GM19467 (cell line): ENCODE data around the gene PCBP4.
"Not testable (repeated sequence)": the region's sequence is repeated elsewhere in the genome, so short reads cannot be mapped to it uniquely, and the experiment has no call there.

ENCODE experiments used
- ATAC-seq: cut with Tn5 transposase; IDR thresholded peaks from one replicate; pipeline ENCODE4 v1.9.1; 2021; ENCODE audit warnings: mild to moderate bottlenecking, moderate library complexity; ENCODE audit not compliant: unreplicated experiment

PCBP4 gene

DNA sequence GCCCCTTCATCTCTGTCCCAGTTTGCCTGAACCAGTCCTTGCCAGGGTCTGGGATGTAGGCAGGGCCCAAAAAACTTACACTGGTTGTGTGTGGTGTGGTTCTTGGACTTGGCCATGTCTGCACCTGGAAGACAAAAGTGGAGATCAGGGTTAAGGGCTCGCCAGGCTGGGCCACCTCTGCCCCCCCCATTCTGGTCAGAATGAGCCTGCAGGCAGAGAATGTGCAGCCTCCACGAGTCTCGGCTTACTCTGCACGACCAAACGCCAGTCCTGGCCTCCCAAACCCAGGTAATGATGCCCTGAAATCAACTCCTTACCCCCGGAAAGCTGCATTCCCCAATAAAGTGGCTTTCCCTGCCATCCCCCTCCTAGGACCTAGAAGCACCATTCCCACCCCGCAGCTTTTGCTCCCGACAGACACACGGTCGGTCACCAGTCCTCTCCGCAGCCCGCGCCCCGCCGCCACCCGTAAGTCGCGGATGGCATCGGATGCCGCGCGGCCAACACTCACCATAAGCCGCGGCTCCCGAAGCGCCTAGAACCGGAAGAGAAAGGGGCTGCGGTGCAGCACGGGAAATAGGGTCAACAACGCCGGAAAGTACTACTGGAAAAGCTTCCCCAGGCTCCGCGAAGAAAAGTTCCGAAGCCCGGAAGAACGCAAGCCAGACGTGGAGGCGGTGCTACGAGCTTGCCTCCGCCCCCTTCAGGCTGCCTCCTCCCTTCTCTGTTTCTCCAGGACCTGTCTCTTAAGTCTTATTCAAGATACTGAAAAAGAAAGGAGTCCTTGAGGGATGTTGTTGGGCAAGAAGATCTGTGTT lies 28.3 kb upstream of the PCBP4 start, which contains the start of gene RPL29:
Gene RPL29, minus strand, starts transcription at position 550 of the 818 bp plus-strand sequence. Its CDS starts 434 bp downstream, at position 116.
- peak; percentile 79 for ATAC-seq

DNA sequence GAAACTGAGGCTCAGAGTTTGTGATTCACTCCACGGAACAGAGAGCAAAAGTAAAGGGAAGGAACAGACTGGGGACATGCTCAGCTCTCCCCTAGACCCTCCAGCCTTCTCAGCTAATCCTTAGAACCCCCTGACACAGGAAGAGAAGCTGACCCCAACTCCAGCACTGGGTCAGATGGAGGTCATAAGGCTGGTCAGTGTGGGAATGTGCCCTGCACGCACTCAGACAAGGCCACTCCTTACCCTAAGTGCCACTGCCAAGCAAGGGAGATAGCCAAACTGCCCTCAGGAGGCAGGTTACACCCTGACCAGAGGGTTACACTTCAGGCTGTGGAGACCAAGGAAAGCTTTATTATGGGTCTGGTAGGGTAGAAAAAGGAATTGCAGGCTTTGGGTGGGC lies 27.3 kb upstream of the PCBP4 start:
- no peak for ATAC-seq

DNA sequence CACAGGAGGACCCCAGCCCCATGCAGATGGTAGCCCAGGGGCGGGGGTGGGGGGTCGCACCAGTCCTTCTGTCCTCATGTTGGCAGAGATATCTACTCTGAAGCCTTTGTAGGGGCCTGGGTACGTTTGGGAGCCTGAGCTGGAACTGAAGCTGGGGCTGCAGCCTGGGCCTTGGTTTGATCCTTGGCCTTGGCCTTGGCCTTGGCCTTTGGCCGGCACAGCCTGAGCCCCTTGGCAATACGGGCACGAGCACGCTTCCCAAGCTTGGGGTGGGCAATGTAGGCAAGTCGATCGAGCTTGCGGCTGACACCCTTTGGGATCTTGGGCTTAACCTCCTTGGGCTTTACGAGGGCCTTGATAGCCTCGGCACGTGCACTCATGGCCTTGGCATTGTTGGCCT lies 26.4 kb upstream of the PCBP4 start:
- not testable (repeated sequence) for ATAC-seq

DNA sequence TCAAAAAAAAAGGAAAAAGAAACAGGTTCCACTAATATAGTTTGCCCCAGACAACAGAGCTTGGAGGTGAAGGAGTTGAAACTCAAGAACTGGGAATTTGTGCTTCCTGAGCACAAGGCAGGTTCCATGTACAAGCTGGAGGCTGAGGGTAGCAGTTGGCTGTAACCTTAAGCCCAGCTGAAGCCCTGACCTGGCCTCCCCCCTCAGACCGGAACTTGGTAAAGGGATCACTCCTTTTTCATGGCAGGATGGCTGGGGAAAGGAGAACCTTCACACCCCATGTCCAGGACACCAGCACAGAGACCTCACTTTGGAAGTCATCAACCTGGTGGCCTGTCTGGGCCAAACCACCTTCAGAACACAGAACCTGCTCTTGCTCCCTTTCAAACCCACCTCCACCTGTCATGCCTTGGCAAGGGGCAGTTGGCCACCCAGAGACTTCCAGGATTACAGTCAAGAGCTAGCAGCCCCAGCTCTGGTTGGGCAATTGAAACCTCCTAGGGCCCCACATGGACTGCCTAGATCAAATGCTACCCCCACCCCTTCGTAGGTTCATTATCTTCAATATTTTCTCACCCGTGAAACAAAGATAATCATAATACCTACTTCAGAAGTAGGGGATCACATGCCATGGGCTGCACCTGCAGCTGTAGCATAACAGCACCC lies 24.9 kb upstream of the PCBP4 start:
- no peak for ATAC-seq

DNA sequence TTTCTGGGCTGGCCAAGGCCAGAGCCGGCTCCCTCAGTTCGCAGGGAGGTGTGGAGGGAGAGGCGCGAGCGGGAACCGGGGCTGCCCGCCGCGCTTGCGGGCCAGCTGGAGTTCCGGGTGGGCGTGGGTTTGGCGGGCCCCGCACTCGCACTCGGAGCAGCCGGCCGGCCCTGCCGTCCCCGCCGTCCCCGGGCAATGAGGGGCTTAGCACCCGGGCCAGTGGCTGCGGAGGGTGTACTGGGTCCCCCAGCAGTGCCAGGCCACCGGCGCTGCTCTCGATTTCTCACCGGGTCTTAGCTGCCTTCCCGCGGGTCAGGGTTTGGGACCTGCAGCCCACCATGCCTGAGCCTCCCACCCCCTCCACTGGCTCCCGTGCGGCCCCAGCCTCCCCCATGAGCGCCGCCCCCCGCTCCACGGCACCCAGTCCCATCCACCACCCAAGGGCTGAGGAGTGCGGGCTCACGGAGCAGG lies 23.3 kb upstream of the PCBP4 start:
- not testable (repeated sequence) for ATAC-seq

DNA sequence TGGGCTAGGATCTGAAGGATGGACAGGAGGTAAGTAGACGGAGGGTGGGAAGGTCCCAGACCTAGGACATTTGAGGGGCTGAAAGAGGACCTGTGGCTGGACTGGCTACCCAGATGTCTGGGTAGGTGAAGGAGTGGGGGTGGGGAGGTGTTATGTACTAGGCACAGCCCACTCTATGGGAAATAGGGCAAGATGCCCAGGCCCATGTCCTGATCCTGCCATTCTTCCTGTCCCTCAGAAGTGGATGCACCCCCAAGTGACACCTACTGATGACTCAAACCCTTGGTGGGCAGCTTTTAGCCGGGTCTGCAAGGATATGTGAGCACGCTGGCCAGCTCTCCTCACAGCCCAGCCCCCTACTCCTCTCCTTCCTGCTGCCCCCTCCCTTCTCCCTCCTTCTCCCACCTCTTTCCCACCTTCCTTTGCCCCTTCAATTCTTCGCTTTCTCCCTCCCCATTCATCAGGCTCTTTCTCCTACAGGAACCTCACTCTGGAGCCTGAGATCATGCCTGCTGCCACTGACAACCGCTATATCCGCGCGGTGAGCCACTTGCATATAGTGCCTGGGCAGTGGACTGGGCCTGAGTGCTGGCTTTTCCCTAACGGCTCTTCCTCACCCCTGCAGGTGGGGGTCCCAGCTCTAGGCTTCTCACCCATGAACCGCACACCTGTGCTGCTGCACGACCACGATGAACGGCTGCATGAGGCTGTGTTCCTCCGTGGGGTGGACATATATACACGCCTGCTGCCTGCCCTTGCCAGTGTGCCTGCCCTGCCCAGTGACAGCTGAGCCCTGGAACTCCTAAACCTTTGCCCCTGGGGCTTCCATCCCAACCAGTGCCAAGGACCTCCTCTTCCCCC lies 21.3 kb upstream of the PCBP4 start:
- ATAC-seq, result no peak

DNA sequence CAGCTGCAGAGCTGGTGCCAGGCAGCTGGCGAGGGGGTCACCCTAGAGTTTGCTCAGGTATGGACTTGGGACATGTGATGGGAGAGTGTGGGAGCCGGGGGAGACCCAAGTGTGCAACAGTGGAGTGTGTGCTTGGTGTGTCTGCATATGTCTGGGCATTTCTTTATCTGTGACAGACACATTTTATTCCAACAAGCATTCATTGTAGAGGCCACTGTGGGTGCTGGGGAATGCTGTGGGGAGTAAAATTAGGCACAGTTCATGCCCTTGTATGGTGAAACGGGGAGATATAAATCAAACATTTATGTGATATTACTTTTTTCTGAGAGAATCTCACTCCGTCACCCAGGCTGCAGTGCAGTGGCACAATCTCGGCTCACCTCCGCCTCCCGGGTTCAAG lies 20.3 kb upstream of the PCBP4 start:
- ATAC-seq, result no peak

DNA sequence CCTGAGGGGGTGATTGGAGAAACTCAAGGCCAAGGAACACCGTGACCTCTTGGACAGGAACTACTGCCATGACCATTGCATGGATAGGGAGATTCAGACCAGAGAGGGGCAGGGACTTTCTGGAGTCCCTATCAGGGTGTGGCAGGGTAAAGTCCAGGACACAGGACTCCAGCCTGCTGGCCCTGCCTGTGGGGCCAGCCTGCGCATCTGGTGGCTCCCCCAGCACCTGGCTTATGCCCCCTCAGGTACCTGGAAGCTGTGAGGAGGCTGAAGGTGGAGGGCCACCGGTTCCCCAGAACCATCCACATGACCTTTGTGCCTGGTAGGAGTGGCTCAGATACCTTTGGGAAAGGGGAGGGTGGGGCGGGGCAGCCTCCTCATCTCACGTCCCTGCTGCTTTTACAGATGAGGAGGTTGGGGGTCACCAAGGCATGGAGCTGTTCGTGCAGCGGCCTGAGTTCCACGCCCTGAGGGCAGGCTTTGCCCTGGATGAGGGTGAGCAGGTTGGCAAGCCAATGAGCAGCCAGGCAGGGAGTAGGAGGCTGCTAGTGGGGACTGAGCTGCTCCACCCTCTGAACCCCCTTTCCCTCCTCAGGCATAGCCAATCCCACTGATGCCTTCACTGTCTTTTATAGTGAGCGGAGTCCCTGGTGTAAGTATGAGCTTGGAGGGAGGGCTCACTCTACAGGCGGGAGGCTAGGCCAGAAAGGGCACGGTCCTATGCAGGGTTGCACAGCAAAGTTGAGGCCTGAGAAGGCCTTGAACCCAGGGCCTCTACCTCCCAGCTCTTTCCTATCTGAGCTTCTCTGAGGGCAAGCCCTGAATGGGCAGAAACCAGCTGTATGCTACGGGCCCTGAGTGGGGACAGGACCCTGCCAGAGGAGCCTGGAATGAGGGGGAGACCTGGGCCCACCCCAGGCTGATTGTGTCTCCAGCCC lies 19.0 kb upstream of the PCBP4 start:
- no peak for ATAC-seq

DNA sequence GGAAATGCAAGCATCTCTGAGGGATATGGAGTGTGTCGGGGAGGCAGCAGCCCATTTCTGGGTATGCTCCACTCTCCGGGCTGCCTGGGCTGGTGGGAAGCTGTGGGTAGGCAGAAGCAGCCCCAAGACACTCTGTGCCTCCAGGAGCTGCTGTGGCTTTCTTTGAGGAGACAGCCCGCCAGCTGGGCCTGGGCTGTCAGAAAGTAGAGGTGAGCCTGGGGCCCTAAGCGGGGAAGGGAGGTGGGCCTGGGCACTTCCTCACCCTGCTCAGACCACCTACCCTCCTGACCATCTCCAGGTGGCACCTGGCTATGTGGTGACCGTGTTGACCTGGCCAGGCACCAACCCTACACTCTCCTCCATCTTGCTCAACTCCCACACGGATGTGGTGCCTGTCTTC lies 17.8 kb upstream of the PCBP4 start:
- no peak for ATAC-seq

DNA sequence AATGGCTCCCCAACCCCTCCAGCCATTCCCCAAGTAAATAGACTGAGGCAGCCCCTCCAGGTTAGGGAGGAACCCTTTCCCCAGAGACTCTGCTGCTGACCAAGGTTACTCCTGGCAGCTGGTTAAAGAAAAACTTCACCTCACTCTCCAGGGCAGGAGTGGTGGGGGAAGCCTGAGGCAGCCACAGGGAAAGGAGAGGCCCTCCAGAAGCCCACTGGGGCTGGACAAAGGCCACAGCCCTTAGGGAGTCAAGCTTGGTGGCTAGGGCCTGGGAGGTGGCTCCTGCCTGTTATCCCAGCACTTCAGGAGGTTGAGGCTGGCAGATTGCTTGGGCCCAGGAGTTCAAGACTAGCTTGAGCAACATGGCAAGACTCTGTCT lies 17.0 kb upstream of the PCBP4 start:
- ATAC-seq, result no peak

DNA sequence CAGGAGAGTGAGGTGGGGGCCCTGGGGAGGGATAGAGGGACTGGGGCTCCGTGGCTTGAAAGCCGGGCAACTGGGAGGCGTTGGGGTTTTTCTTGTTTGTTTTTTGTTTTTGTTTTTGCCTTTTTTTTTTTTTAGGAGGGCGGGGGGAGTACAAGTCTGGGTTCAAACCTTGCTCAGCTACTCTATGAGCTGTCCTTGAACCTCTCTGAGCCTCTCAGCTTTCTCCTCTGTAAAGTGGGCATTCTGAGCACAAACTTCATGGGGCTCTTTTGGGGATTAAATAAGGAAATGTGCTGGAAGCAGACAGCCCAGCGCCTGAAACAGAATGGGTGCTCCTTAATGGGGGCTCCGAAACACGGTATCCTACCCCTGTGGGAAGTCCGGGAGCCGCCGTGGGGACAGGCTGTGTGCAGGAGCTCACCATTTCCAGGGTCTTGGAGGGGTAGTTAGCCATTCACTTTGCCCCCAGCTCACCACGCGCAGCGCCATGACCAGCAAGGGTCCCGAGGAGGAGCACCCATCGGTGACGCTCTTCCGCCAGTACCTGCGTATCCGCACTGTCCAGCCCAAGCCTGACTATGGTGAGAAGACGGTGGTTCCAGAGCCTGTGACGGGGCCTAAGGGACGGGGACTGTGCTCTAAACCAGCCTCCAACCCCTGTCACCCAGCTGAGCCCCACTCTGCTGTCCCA lies 16.5 kb upstream of the PCBP4 start:
- ATAC-seq, result no peak

DNA sequence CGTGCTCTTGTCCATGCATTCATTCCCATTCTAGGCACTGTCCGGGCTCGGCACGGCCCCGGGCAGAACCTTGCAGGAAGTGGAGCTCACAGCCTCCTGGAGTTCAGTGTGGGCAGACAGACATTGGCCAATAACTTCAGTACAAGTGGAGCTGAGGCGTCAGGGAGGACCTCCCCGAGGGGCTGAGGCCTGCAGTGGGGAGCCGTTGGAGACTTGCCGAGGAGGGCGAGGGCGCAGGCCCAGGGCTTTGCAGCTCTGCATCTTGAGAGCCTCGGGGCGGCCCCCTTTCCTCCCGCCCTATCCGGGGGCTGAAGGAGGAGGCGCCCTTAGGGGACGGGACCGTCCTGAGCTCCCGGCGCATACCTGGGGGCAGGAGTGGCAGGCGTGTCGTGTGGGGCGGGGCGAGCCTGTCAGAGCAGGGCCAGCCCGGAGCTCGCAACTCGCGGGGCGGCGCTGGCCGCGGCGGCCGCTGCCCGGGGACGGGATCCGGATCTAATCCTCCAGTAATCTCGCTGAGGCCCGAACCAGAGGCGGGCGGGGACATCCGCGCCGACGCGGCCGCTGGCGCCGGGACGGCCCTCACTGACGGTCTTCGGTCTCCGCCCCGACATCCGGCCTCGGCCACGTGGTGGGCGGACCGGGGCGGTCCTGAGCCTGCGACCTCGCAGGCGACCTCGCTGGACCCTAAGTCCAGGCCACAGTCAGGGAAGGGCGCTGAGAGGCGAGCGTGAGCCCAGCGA lies 15.8 kb upstream of the PCBP4 start, which contains the start of gene ACY1:
Gene ACY1, plus strand, starts transcription at position 698 of the 740 bp plus-strand sequence. CDS start 530 bp downstream, outside the sequence.
- peak; percentile 64 for ATAC-seq

DNA sequence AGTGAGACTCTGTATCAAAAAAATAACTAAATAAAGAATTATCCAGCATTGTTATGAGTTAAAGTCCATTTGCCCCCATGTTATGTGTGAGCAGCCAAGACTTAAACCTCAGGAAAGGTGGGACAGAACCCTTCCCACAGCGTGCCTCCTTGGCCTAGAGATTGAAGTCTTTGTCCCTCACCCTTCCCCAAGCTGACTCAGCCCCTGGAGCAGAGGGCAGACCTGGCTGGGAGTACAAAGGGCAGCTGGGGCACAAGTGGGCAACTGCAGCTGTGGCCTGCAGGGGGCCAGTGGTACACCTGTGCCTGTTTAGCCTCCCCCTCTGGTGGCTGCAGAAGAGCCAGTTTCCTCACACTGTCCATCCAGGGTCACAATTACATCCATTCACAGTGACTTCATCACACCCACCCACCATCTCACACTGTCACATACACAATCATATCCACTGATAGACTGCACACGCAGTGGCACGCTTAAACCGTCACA lies 15.1 kb upstream of the PCBP4 start:
- peak; percentile 46 for ATAC-seq

DNA sequence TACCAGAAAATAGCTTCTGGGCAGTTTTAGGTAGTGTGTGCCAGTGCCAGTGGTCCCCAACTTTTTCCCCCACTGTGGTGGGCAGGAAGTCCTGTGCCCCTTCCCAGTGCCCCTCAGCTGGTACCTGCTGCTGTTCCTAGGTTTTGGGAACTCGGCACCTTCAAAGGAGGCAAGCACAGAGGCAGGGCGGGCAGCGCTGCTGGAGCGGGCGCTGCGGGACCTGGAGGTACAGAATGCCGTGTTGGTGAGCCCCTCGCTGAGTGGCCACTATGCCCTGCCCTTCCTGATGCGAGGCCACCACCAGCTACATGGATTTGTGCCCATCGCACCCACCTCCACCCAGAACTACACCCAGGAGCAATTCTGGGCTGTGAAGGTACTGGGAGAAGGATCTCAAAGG lies 13.0 kb upstream of the PCBP4 start:
- no peak for ATAC-seq

DNA sequence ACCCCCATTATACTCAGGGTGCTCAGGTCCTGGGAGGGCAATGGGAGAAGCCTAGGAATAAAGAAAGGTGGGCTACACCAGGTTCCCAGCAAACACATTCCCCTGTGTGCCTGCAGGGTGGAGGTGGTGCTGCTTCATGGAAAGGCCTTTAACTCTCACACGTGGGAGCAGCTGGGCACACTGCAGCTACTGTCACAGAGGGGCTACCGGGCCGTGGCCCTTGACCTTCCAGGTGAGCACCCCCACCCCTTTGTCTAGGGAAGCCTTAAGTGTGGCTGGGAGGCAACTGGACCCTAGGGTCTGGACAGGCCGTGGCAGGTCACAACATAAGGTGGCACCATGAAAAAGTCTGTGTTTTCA lies 10.9 kb upstream of the PCBP4 start:
- ATAC-seq, result no peak

DNA sequence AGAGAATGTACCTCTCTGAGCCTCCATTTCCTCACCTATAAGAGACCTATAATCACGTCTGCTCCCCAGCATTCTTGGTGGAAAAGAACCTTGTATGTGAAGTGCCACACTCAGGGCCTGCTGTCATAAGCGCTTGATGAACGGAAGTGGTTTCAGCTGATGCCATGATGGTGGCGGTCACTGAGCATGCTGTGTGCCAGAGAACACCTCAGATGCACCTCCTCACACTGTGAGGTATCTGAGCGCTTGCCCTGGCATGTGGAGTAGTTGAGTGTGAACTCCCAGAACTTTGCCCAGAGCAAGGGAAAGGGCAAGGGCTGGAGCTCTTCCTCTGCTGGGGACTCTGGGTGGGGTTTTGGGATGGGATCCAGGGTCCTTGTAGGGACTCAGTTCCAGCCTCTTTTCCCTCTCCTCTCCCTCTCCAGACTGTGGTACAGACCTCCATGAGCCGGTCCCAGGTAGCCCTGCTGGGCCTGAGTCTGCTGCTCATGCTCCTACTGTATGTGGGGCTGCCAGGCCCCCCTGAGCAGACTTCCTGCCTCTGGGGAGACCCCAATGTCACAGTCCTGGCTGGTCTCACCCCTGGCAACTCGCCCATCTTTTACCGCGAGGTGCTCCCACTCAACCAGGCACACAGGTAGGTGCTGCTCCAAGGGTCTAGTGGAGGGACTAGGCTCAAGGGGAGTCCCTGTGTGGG lies 10.3 kb upstream of the PCBP4 start:
- no peak for ATAC-seq

DNA sequence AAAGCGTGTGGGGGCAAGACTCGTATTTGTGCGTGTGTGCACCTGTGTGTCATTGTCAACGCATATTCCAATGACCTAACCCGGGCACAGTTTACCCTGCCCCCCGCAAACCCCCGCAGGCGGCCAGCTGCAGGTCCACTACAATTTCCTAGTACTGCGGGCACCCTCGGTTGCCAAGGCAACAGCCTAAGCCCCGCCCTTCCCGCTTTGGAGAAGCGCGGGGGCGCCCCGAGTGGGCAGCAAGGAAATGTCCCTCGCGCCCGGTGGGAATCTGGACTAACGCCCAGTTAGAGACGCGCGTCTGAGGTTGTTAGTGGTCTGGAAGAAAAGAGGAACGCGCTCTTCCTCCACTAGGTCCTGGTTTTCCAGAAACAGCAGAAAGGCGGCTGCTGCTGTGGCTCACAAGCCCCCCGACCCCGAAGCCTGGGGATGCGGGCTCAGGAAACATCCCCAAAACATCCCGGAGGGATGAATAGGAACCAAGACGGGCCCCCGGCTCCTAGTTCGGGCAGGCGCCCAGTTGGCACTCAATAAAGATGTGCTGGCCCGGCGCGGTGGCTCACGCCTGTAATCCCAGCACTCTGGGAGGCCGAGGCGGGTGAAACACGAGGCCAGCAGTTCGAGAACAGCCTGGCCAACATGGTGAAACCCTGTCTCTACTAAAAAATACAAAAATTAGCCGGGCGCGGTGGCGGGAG lies 8.7 kb upstream of the PCBP4 start:
- ATAC-seq, result no peak
